GM23338 (cell line): ENCODE measurements around the gene SNRNP35. TPM values are rescaled to one million over a fixed set of nuclear protein-coding genes. Genes with fewer than 3 reads are reported as not detected.

Experiments used
- ATAC-seq: fragments of 200-7000 bp; cut with Tn5 transposase; 3 replicates; pipeline ENCODE4 v1.9.1; 2020
- DNase-seq: peaks from one replicate; pipeline ENCODE4 v3.0.0-alpha.2; 2015; ENCODE audit warnings: low spot score
- H2AFZ ChIP-seq: fragments of 200-600 bp; sonication (generic); 2 replicates; pipeline ENCODE4 v1.8.0; 2016; ENCODE audit warnings: antibody characterized with exemption, mild to moderate bottlenecking, moderate library complexity
- H3F3A ChIP-seq: fragments of 200-600 bp; sonication (generic); replicated peaks from 2 replicates; pipeline ENCODE4 v1.8.0; 2017; ENCODE audit warnings: antibody characterized with exemption, mixed run types, low read depth
- H3K27ac ChIP-seq: fragments of 200-600 bp; sonication (generic); 2 replicates; pipeline ENCODE4 v1.6.1; 2016; ENCODE audit warnings: low read depth
- H3K27me3 ChIP-seq: fragments of 200-600 bp; sonication (generic); 2 replicates; pipeline ENCODE4 v1.8.0; 2016; ENCODE audit warnings: mild to moderate bottlenecking, mixed run types, moderate library complexity; ENCODE audit not compliant: insufficient read depth
- H3K36me3 ChIP-seq: fragments of 200-600 bp; sonication (generic); 2 replicates; pipeline ENCODE4 v1.8.0; 2016; ENCODE audit warnings: mild to moderate bottlenecking; ENCODE audit not compliant: insufficient read depth
- H3K4me1 ChIP-seq: fragments of 200-600 bp; sonication (generic); 2 replicates; pipeline ENCODE4 v1.8.0; 2016; ENCODE audit warnings: mild to moderate bottlenecking, moderate library complexity; ENCODE audit not compliant: insufficient read depth
- H3K4me2 ChIP-seq: fragments of 200-600 bp; sonication (generic); 2 replicates; pipeline ENCODE4 v1.7.1; 2017; ENCODE audit warnings: mixed run types
- H3K4me3 ChIP-seq: fragments of 200-600 bp; sonication (generic); 2 replicates; pipeline ENCODE4 v1.6.1; 2016; ENCODE audit warnings: mixed run types
- H3K79me2 ChIP-seq: fragments of 200-600 bp; sonication (generic); replicated peaks from 2 replicates; pipeline ENCODE4 v1.8.0; 2017; ENCODE audit warnings: mild to moderate bottlenecking; ENCODE audit not compliant: insufficient read depth
- H3K9me2 ChIP-seq: fragments of 200-600 bp; sonication (generic); 2 replicates; pipeline ENCODE4 v1.8.0; 2017; ENCODE audit not compliant: insufficient read depth
- H4K20me1 ChIP-seq: fragments of 200-600 bp; sonication (generic); replicated peaks from 2 replicates; pipeline ENCODE4 v1.8.0; 2017; ENCODE audit warnings: mild to moderate bottlenecking; ENCODE audit not compliant: insufficient read depth
- H3K27ac Mint-ChIP-seq: 2 replicates; pipeline ENCODE4 v1.8.0; 2020; ENCODE audit warnings: inconsistent platforms, mild to moderate bottlenecking, moderate library complexity, mixed read lengths
- H3K27me3 Mint-ChIP-seq: 3 replicates; pipeline ENCODE4 v1.8.0; 2022; ENCODE audit warnings: low read depth, mild to moderate bottlenecking, moderate library complexity, mixed read lengths, inconsistent platforms; ENCODE audit not compliant: insufficient read depth, poor library complexity
- H3K36me3 Mint-ChIP-seq: 3 replicates; pipeline ENCODE4 v1.8.0; 2021; ENCODE audit warnings: low read depth, mild to moderate bottlenecking, inconsistent platforms, moderate library complexity, mixed read lengths
- H3K4me1 Mint-ChIP-seq: 3 replicates; pipeline ENCODE4 v1.8.0; 2020; ENCODE audit warnings: mild to moderate bottlenecking, inconsistent platforms, mixed read lengths
- H3K4me3 Mint-ChIP-seq: 3 replicates; pipeline ENCODE4 v1.8.0; 2021; ENCODE audit warnings: moderate library complexity, mild to moderate bottlenecking, inconsistent platforms, mixed read lengths
- H3K9me3 Mint-ChIP-seq: 3 replicates; pipeline ENCODE4 v1.8.0; 2020; ENCODE audit warnings: moderate library complexity, mild to moderate bottlenecking, inconsistent platforms, mixed read lengths
- CTCF ChIP-seq, 2 experiments: fragments of 200-600 bp in 1 of 2; sonication (generic) in 1 of 2; conservative IDR thresholded peaks; 2 replicates each; pipeline versions ENCODE4 v1.5.1 to v1.6.1; 2016 to 2017; ENCODE audit warnings: antibody characterized with exemption in 2 of 2, low read depth in 2 of 2, mild to moderate bottlenecking in 2 of 2, moderate library complexity in 1 of 2
- EZH2 ChIP-seq: fragments of 200-600 bp; sonication (generic); IDR thresholded peaks from one replicate; pipeline ENCODE4 v1.8.0; 2017; ENCODE audit warnings: antibody characterized with exemption, mild to moderate bottlenecking, low read depth; ENCODE audit not compliant: unreplicated experiment
- EZH2phosphoT487 ChIP-seq: fragments of 200-600 bp; sonication (generic); IDR thresholded peaks from one replicate; pipeline ENCODE4 v1.8.1; 2018; ENCODE audit warnings: antibody characterized with exemption; ENCODE audit not compliant: unreplicated experiment
- POLR2AphosphoS5 ChIP-seq: IDR thresholded peaks from 2 replicates; pipeline ENCODE4 v1.6.1; 2016; ENCODE audit warnings: antibody characterized with exemption, low read depth
- REST ChIP-seq: IDR thresholded peaks from one replicate; pipeline ENCODE4 v1.6.1; 2018; ENCODE audit warnings: antibody characterized with exemption; ENCODE audit not compliant: unreplicated experiment
- STAT1 ChIP-seq: IDR thresholded peaks from one replicate; pipeline ENCODE4 v1.6.1; 2016; ENCODE audit warnings: antibody characterized with exemption; ENCODE audit not compliant: unreplicated experiment
- ZNF114 ChIP-seq: fragments of 250-450 bp; sonication (Bioruptor Pico); IDR thresholded peaks from 2 replicates; pipeline ENCODE4 v1.5.0; 2020; ENCODE audit warnings: mild to moderate bottlenecking, moderate library complexity
- ZNF462 ChIP-seq: fragments of 250-450 bp; sonication (Bioruptor Pico); IDR thresholded peaks from 2 replicates; pipeline ENCODE4 v1.5.0; 2020; ENCODE audit warnings: mild to moderate bottlenecking, moderate library complexity
- polyA plus RNA-seq: library from polyadenylated mRNA; unstranded; fragments of >200 nt; fragmentation: Nextera tagmentation; extraction: Ambion mirVana; gene quantifications from 2 replicates; pipeline ENCODE4 v1.2.1, GENCODE V29; 2016
- total RNA-seq: library from RNA; depleted of rRNA; stranded (reverse); fragments of >200 nt; shearing (Covaris generic); gene quantifications from 2 replicates; pipeline ENCODE4 v1.2.3, GENCODE V29; 2014

Gene SNRNP35
- total and polyA plus RNA-seq, 2 experiments from 2014 or later: 8.4 to 38.4 TPM

- peak; percentile 55 for TF ChIP-seq POLR2AphosphoS5
- TF ChIP-seq ZNF114: no peak
- TF ChIP-seq REST: no peak
- TF ChIP-seq CTCF (conservative IDR thresholded peaks at IDR 0.05; ENCODE audit: low read depth in 2 of 2): 0 out of 4 replicates have a peak, but pooled peaks of 1 of the 2 experiments have one; percentile 4
- TF ChIP-seq EZH2phosphoT487: no peak
- TF ChIP-seq STAT1: no peak
Measured at GRCh38 chr12:123436017-123436964, 21.6 kb upstream of the SNRNP35 start, which contains the start of gene RILPL2 (continued).

- Histone ChIP-seq H4K20me1 (no peaks in the 10 kb centered on the region), H3K79me2 (no peaks in the 10 kb centered on the region), H3K4me3 (no peak overlapping the region), H3K27me3 (peaks cover 13% of the 10 kb centered on the region), H2AFZ (no peak overlapping the region), H3K4me1 (peaks cover 11% of the 10 kb centered on the region), H3K4me2 (no peak overlapping the region), H3K27ac (no peak overlapping the region), H3K36me3 (no peaks in the 10 kb centered on the region), H3K9me2 (no peaks in the 10 kb centered on the region), H3F3A (peaks cover 4% of the 10 kb centered on the region; the same call in 1 of the 2 replicates)
- Mint-ChIP-seq H3K27ac (no peak overlapping the region), H3K36me3 (no peaks in the 10 kb centered on the region), H3K4me1 (peaks cover 8% of the 10 kb centered on the region; the same call in 2 of the 3 replicates), H3K27me3 (peaks cover 18% of the 10 kb centered on the region), H3K9me3 (no peaks in the 10 kb centered on the region), H3K4me3 (no peak overlapping the region)
- no peak for DNase-seq
- no peak for ATAC-seq
- TF ChIP-seq EZH2: no peak
- TF ChIP-seq ZNF462 (CRISPR knock-in tag): no peak
Measured at GRCh38 chr12:123441523-123442164, 16.3 kb upstream of the SNRNP35 start.
